Fibroblast of pulmonary artery (primary cell): ENCODE data around the gene MRPL57.
"Not testable (repeated sequence)": the region's sequence is repeated elsewhere in the genome, so short reads cannot be mapped to it uniquely, and the experiment has no call there.

ENCODE experiments used
- DNase-seq: peaks from one replicate; pipeline ENCODE4 v3.0.0-alpha.2; 2010; ENCODE audit warnings: low read depth
- H3K4me3 ChIP-seq: replicated peaks from 2 replicates; pipeline ENCODE4 v1.5.1; 2011; ENCODE audit warnings: low read depth, mild to moderate bottlenecking, control low read depth, low read length, moderate library complexity
- CTCF ChIP-seq: IDR thresholded peaks from 2 replicates; pipeline ENCODE4 v1.5.1; 2011; ENCODE audit warnings: mild to moderate bottlenecking, control low read depth, low read length, inconsistent platforms; ENCODE audit errors: missing control alignments

MRPL57 gene

GRCh38 chr13:21176215-21176981 is at the start of gene MRPL57, which contains the start of gene SKA3:
Gene MRPL57, plus strand, starts transcription at chr13:21176658. Its CDS starts 259 bp downstream, at chr13:21176917.
Gene SKA3, minus strand, starts transcription at chr13:21176552. Its CDS starts 75 bp downstream, at chr13:21176477.
- peak within 1 kb of the TSS; percentile 96 for H3K4me3 ChIP-seq
- DNase-seq = peak; percentile 95
- TF ChIP-seq CTCF = no peak

- TF ChIP-seq CTCF = no peak
- DNase-seq = no peak
- H3K4me3 ChIP-seq = no peak overlapping the region
These were observed 46.3 kb upstream of the MRPL57 start for GRCh38 chr13:21130116-21130515.

GRCh38 chr13:21133077-21133476 is 43.4 kb upstream of the MRPL57 start:
- TF ChIP-seq CTCF = no peak
- DNase-seq = no peak
- no peak overlapping the region for H3K4me3 ChIP-seq

GRCh38 chr13:21134475-21134874 is 42.0 kb upstream of the MRPL57 start:
- TF ChIP-seq CTCF = no peak
- H3K4me3 ChIP-seq = no peak overlapping the region
- no peak for DNase-seq

GRCh38 chr13:21135833-21136232 is 40.6 kb upstream of the MRPL57 start:
- DNase-seq, H3K4me3 ChIP-seq: not testable (repeated sequence)

GRCh38 chr13:21137696-21138095 is 38.8 kb upstream of the MRPL57 start:
- no peak overlapping the region for H3K4me3 ChIP-seq
- peak; percentile 50 for DNase-seq

GRCh38 chr13:21138561-21138960 is 37.9 kb upstream of the MRPL57 start:
- DNase-seq = peak; percentile 40
- no peak for TF ChIP-seq CTCF
- no peak overlapping the region for H3K4me3 ChIP-seq

More at GRCh38 chr13:21137696-21138095, 38.8 kb upstream of the MRPL57 start:
- TF ChIP-seq CTCF = no peak
